Measurements from ENCODE around the gene FCF1. TPM values are rescaled to one million over a fixed set of nuclear protein-coding genes. Genes with fewer than 3 reads are reported as not detected.

Gene FCF1
- polyA plus RNA-seq, 1 of the 3 experiments (the other 2 are of a cell fraction) = 42.6 TPM

DNA sequence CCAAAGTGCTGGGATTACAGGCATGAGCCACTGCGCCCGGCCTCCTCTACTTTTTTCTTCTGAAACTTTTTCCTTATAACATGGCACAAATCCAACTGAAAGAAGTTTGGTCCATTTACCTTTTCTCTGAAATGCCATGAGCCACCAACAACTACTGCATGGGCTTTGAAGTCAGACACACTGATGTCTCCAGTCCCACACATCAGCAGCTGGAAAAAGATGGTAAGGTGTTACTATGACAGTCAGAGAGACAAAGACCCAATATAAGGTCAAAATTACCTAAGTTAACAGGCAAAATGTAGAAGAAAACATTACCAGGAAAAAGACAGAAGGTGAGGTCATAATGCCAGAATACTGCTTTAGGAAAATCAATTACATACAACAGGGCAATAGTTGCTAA is 48.2 kb upstream of the FCF1 start:
- Histone ChIP-seq H3K9me2 (no peaks in the 10 kb centered on the region), H3K4me3 (ENCODE audit: low read depth in 2 of 2, low read length in 1 of 2) (no peak overlapping the region), H3K4me1 (ENCODE audit: control insufficient read depth in 1 of 2, insufficient read depth in 2 of 2, low read depth in 1 of 2, low read length in 1 of 2) (peaks cover 0 to 17% of the 10 kb centered on the region in 2 experiments; a peak in 1 of 4 replicates), H3K36me3 (replicated peaks in 1 of 2; ENCODE audit: control insufficient read depth in 1 of 2, insufficient read depth in 2 of 2, low read length in 1 of 2) (peaks cover 53 to 84% of the 10 kb centered on the region in 2 experiments), H3K4me2 (no peak overlapping the region), H2AFZ (ENCODE audit: low read depth) (no peak overlapping the region), H4K20me1 (ENCODE audit: insufficient read depth) (no peaks in the 10 kb centered on the region), H3K9me3 (no peaks in the 10 kb centered on the region), H3K9ac (no peak overlapping the region), H3K27ac (ENCODE audit: low read depth in 2 of 2, low read length in 1 of 2) (no peak overlapping the region), H3F3A (replicated peaks; ENCODE audit: insufficient read depth) (peaks cover 20% of the 10 kb centered on the region), H3K79me2 (ENCODE audit: insufficient read depth) (no peaks in the 10 kb centered on the region), H3K27me3 (ENCODE audit: insufficient read depth) (no peaks in the 10 kb centered on the region)
- DNase-seq = no peak
- ChIA-PET CTCF (interaction anchor here (1.0 kb wide), 1 partner anchor 53 kb away, joined by 3 read pairs; no protein-coding TSS in a partner anchor), POLR2A (no interaction called here)
- no peak for TF ChIP-seq FOXJ3 (CRISPR knock-in tag; IDR thresholded peaks at IDR 0.05)
- TF ChIP-seq PBX3 (IDR thresholded peaks at IDR 0.05) = no peak
- no peak for TF ChIP-seq USF2 (IDR thresholded peaks at IDR 0.05; ENCODE audit: borderline replicate concordance, low read depth, low read length)
- no peak for TF ChIP-seq MEF2A (IDR thresholded peaks at IDR 0.05; ENCODE audit: borderline replicate concordance, low read depth)
- no peak for TF ChIP-seq GATA2 (CRISPR knock-in tag; IDR thresholded peaks at IDR 0.05)
- TF ChIP-seq, protein P1, sequence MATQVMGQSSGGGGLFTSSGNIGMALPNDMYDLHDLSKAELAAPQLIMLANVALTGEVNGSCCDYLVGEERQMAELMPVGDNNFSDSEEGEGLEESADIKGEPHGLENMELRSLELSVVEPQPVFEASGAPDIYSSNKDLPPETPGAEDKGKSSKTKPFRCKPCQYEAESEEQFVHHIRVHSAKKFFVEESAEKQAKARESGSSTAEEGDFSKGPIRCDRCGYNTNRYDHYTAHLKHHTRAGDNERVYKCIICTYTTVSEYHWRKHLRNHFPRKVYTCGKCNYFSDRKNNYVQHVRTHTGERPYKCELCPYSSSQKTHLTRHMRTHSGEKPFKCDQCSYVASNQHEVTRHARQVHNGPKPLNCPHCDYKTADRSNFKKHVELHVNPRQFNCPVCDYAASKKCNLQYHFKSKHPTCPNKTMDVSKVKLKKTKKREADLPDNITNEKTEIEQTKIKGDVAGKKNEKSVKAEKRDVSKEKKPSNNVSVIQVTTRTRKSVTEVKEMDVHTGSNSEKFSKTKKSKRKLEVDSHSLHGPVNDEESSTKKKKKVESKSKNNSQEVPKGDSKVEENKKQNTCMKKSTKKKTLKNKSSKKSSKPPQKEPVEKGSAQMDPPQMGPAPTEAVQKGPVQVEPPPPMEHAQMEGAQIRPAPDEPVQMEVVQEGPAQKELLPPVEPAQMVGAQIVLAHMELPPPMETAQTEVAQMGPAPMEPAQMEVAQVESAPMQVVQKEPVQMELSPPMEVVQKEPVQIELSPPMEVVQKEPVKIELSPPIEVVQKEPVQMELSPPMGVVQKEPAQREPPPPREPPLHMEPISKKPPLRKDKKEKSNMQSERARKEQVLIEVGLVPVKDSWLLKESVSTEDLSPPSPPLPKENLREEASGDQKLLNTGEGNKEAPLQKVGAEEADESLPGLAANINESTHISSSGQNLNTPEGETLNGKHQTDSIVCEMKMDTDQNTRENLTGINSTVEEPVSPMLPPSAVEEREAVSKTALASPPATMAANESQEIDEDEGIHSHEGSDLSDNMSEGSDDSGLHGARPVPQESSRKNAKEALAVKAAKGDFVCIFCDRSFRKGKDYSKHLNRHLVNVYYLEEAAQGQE (IDR thresholded peaks at IDR 0.05; ENCODE audit: low read depth, low read length) = no peak
- no peak for TF ChIP-seq RFX5 (IDR thresholded peaks at IDR 0.05; ENCODE audit: low read length)
- TF ChIP-seq ZBTB33 (IDR thresholded peaks at IDR 0.05; ENCODE audit: borderline replicate concordance, low read depth) = no peak
- TF ChIP-seq, protein P2, sequence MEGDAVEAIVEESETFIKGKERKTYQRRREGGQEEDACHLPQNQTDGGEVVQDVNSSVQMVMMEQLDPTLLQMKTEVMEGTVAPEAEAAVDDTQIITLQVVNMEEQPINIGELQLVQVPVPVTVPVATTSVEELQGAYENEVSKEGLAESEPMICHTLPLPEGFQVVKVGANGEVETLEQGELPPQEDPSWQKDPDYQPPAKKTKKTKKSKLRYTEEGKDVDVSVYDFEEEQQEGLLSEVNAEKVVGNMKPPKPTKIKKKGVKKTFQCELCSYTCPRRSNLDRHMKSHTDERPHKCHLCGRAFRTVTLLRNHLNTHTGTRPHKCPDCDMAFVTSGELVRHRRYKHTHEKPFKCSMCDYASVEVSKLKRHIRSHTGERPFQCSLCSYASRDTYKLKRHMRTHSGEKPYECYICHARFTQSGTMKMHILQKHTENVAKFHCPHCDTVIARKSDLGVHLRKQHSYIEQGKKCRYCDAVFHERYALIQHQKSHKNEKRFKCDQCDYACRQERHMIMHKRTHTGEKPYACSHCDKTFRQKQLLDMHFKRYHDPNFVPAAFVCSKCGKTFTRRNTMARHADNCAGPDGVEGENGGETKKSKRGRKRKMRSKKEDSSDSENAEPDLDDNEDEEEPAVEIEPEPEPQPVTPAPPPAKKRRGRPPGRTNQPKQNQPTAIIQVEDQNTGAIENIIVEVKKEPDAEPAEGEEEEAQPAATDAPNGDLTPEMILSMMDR (IDR thresholded peaks at IDR 0.05) = no peak
- no peak for TF ChIP-seq FOSL2 (IDR thresholded peaks at IDR 0.05; ENCODE audit: borderline replicate concordance, low read depth)
- no peak for TF ChIP-seq NRF1 (IDR thresholded peaks at IDR 0.05; ENCODE audit: low read depth, low read length)
- TF ChIP-seq TCF12 (IDR thresholded peaks at IDR 0.05) = no peak
- TF ChIP-seq TAF1 (IDR thresholded peaks at IDR 0.05; ENCODE audit: borderline replicate concordance, low read depth, low read length) = no peak
- no peak for TF ChIP-seq RCOR1 (IDR thresholded peaks at IDR 0.05; ENCODE audit: low read length)
- TF ChIP-seq NFIC (IDR thresholded peaks at IDR 0.05; ENCODE audit: borderline replicate concordance) = no peak
- TF ChIP-seq USF1 (IDR thresholded peaks at IDR 0.05; ENCODE audit: borderline replicate concordance, low read depth) = no peak
- TF ChIP-seq TEAD4 (IDR thresholded peaks at IDR 0.05; ENCODE audit: borderline replicate concordance, insufficient read depth) = no peak
- no peak for TF ChIP-seq POLR2AphosphoS5 (IDR thresholded peaks at IDR 0.05; ENCODE audit: low read depth, low read length)
- 95% methylated on average over 2 of the region's 2 CpGs for WGBS (ENCODE audit: low lambda C conversion rate)

Data from SK-N-SH (cell line).